Cortex of kidney (tissue), 1 donor: ENCODE results near the gene ASPHD2.
"Not testable (repeated sequence)": the region's sequence is repeated elsewhere in the genome, so short reads cannot be mapped to it uniquely, and the experiment has no call there.

ENCODE experiments used
- DNase-seq: peaks from one replicate; lab custom pipeline; 2025; lab: John Stamatoyannopoulos, UW

Gene ASPHD2

GRCh38 chr22:26428515-26429457, at the start of gene ASPHD2:
Gene ASPHD2, plus strand, starts transcription at chr22:26429260. Its CDS starts 4,356 bp downstream, at chr22:26433616.
- no peak for DNase-seq

GRCh38 chr22:26380072-26380830, 48.8 kb upstream of the ASPHD2 start:
- no peak for DNase-seq

- DNase-seq = no peak
Observed at GRCh38 chr22:26382782-26383181, 46.3 kb upstream of the ASPHD2 start.

GRCh38 chr22:26383968-26384556, 45.0 kb upstream of the ASPHD2 start:
- DNase-seq = no peak

GRCh38 chr22:26385164-26385563, 43.9 kb upstream of the ASPHD2 start:
- DNase-seq = no peak

- DNase-seq = no peak
Observed at GRCh38 chr22:26389125-26389524, 39.9 kb upstream of the ASPHD2 start.

- DNase-seq = no peak
Observed at GRCh38 chr22:26391091-26391490, 38.0 kb upstream of the ASPHD2 start.

GRCh38 chr22:26391623-26392022, 37.4 kb upstream of the ASPHD2 start:
- DNase-seq = no peak

- no peak for DNase-seq
Observed at GRCh38 chr22:26393929-26394328, 35.1 kb upstream of the ASPHD2 start.

- DNase-seq = no peak
Observed at GRCh38 chr22:26394777-26395176, 34.3 kb upstream of the ASPHD2 start.

GRCh38 chr22:26395926-26396325, 33.1 kb upstream of the ASPHD2 start:
- no peak for DNase-seq

- DNase-seq = no peak
Observed at GRCh38 chr22:26398741-26399153, 30.3 kb upstream of the ASPHD2 start.

GRCh38 chr22:26399289-26399688, 29.8 kb upstream of the ASPHD2 start:
- DNase-seq = no peak

GRCh38 chr22:26401726-26402125, 27.3 kb upstream of the ASPHD2 start:
- DNase-seq = no peak

- DNase-seq = no peak
Observed at GRCh38 chr22:26404851-26405421, 24.1 kb upstream of the ASPHD2 start.

- no peak for DNase-seq
Observed at GRCh38 chr22:26406118-26406517, 22.9 kb upstream of the ASPHD2 start.

- not testable (repeated sequence) for DNase-seq
Observed at GRCh38 chr22:26408562-26409220, 20.4 kb upstream of the ASPHD2 start.

GRCh38 chr22:26409719-26410335, 19.2 kb upstream of the ASPHD2 start:
- DNase-seq = no peak

- DNase-seq = no peak
Observed at GRCh38 chr22:26410386-26410785, 18.7 kb upstream of the ASPHD2 start.

- DNase-seq = no peak
Observed at GRCh38 chr22:26414347-26414746, 14.7 kb upstream of the ASPHD2 start.

GRCh38 chr22:26416256-26416655, 12.8 kb upstream of the ASPHD2 start:
- no peak for DNase-seq
